DMS153 (cell line): ENCODE results near the gene RFFL.
A peak's percentile ranks its signal among the peaks of the same experiment; 100 is the strongest.

Experiments
- DNase-seq: peaks from one replicate; lab custom pipeline; 2025; lab: John Stamatoyannopoulos, UW

Gene RFFL

DNA sequence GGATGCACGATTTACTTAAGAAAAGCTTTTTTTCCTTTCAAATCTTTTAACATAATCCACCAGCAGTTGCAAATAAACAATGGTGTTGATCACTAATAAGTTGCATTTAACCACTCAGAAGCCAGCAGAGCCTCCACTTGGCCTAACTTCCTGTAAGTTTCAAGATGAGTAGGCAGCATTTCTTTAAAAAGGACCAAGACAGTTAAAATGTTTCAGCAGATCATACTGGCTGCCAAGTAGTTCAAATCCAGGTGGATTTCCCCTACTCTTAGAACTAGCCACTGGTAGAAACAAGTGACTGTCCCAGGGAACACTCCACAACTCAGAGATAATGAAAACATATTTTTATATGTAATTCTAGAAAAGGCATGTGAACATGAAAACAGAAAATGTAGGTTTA, 17.0 kb upstream of the RFFL start:
- DNase-seq = no peak

DNA sequence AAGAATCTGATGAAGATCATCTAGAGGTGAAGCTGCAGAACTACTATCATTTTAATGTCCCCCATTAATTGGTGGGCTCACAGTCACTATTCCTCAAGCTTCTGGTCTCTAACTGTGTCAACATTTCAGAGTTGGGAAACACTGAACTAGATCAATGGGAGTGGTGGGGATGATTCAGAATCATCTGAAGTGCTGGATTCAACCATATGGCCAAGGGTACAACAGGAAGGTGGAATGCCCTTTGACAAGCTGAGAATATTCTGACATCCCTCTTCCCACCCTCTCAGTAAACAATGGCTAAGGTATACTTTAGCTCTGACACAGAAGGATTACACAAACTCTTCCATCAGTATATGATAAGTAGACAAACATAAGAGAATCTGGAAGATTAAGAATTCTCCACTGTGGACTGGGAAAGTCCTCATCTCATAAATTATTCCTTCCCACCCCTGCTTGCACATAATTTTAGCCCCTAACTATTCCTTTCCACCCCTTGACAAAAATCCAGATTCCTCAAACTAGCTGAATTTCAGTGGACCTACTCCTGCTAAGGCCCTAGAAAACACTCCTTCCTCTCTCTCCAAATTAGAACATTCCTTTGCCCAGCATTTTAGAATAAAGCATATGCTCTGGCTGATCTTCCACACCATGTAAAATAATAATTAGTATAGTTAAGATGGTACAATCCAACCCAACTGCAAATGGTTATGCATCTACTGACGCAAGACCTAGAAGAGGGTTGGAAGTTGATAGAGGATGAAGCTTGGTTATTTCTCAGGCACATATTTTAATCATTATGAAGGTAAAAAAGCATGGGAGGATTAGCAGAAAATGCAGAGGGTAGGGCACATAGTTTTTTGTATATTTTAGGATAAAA, 16.3 kb upstream of the RFFL start:
- no peak for DNase-seq

DNA sequence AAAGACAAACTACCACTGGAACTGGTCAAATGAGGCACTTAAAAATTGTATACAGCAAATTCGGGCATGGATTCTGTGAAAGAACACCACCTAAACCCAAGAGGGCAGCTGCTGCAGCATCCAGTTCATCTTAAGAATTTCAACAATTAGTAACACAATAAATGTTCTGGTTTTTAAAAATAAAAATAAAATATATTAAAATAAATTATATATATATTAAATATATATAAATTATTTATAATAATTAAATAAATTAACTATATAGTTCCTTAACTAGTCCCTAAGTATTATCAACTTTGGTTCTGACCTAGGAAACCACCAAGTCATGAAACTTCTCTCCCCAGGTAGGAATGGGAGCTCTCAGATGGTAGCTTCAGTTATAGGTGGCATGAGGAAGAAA, 13.4 kb upstream of the RFFL start:
- no peak for DNase-seq

DNA sequence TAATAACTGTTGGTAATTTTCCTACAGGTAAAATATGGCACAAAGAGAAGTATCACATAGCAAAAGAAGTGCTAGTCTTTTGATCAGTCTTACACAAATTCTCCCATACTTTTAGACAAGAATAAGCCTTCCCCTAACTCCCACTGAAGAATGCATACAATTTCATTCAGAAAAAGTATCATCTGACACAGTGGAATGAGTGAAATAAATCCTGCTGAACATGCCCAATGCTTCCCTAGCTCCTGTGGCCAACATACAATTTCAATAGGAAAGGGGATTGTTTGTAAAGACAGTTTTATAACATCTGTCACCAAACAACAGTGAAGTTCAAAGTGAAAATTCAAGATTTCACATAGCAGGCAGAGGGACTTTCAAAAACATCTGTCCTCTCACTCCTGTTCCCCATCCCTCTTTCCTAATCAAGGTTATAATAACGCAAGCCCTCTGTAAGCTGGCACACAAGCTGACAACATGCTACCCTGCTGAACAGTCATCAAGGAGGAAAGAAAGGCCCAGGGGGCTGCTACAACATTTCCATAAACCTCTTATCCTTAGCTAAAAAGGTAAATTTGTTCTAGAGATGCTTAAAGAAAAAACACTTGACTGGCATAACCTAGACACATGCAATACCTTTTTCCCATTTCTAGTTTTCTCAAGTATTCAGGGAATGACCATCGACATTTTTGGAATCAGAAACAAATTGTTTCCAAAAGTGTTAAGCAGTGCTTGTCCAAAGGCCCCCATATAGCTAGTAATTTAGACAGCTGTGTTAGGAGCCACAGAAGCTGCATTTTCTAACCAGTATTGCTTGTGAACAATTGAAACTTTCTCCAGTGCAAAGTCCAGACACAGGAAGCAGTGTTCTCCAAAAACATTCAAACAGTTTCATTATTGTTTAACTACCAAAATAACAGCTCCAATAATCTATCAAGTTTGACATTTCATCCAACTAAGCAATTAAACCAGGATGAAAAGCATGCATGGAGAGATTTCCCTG, 11.5 kb upstream of the RFFL start:
- DNase-seq = no peak

DNA sequence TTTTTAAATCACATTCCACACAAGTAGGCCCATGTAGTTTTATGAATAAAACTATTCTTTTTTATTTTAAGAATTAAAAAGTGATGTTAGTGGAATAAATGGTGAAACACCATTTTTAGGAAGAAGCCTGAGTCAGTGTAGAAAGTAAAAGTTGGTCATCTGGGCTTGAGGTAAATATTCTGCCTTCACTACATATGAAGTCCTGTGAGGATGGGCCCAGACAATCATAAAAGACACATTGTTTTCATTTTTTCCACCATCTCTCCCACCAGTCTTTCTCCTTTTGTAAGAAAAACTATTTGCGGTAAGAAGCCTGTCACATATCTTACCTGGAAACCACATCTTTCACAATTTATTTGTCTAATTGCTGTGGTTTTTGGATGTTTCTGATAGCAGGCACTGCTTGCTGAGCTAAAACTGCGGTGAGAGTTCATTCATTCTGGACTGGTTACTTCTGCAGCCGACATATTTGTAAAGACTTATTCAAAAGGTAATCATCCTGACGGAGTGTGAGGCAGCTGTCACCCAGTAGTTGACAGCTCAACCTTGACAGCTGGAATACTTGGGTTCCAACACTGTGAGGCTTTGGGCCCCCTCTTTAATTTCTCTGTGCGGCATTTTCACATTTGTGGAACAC, 10.6 kb upstream of the RFFL start:
- DNase-seq = no peak

DNA sequence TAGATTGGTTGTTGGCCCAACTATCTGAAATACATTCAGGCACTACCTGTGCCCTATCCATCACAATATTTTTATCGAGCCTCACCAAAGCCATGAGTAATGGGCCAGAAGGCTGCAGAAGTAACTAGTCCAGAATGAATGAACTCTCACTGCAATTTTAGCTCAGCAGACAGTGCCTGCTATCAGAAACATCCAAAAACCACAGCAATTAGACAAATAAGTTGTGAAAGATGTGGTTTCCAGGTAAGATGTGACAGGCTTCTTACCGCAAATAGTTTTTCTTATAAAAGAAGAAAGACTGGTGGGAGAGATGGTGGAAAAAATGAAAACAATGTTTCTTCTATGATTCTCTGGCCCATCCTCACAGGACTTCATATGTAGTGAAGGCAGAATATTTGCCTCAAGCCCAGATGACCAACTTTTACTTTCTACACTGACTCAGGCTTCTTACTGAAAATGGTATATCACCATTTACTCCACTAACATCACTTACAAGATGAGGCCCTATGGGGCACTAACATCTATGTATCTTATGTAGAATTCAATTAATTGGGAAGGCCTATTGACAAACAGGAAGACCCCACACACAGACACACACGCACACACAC, 9.8 kb upstream of the RFFL start:
- no peak for DNase-seq

DNA sequence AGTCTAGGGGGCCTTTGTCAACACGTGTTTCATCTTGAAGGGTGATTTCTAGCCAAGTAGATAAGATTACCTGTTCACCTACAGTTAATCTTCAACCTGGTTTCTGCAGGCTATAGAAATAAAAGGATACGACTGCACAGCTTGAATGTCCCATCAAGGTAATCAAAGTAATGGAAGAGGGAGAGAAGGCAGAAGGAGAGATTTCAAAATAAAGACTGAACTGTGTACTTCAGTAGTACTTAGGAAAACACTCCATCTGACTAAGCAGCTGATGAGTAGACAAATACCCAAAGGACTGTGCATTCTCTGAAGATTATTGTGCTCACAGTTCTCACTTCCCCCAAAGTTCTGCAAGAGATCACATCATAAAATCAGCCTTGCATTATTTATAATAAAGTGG, 5.8 kb upstream of the RFFL start:
- DNase-seq = no peak

DNA sequence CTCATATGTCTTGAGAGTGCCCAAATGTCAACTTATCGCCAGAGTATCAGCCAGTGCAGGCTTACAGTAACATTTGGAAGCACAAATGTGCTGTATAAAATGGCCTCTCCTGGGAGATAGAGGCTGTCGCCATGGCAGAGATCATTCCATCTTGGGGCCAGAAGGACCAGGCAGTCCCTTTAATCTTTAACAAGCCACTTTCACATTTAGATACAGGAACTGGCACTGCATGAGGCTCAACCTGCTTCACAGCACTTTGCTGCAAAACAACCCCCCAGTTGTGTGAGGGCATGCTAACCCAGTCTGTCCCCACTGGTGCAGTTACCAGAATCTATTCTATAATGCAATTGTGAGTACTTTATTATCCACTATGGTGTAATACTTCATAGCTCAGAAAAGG, 4.7 kb upstream of the RFFL start:
- no peak for DNase-seq

DNA sequence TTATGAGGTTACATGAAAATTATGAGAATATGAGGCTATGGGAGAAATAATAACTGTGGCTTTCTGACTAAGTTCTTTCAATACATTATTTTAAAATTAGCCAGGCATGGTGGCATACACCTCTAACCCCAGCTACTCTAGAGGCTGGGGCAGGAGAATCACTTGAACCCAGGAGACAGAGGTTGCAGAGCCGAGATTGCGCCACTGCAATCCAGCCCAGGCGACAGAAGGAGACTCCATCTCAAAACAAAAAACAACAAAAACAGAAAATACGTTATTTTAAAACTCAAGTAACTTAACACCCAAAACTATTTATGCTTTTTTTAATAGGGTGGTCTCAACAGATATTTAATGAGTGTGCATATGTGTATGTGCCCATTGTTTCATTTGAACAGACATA, 2.4 kb upstream of the RFFL start:
- DNase-seq = no peak

DNA sequence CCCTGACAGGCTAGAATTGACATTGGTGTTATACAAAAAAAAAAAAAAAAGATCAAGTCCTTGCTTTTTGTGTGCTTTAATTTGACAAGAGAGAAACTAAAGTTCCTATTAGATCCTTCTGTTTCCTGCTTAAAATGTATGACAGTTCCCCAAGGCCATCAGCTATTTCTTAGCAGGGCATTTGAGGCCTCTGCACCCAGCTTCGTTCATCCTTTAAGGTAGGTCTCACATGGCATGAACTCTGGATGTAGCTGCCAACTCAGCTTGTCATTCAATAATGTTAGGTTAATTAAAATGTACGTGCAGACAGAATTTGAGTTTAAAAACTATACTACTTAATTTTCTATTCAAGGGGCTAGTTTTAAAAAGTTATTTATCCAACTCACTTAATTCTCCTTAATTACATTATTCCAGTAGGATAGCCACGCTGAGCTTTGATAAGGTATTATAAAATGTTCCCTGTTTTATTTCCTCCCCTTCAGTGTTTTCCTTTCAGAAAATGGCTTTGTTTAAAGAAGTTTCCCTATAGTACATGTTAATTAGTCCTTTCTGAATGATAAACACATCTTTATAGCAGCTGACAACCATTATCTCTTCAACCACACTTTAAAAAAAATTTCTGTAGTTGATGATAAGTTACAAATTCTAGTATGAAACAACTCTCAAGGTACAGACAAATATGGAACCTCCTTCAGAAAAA, 1.2 kb upstream of the RFFL start:
- no peak for DNase-seq

DNA sequence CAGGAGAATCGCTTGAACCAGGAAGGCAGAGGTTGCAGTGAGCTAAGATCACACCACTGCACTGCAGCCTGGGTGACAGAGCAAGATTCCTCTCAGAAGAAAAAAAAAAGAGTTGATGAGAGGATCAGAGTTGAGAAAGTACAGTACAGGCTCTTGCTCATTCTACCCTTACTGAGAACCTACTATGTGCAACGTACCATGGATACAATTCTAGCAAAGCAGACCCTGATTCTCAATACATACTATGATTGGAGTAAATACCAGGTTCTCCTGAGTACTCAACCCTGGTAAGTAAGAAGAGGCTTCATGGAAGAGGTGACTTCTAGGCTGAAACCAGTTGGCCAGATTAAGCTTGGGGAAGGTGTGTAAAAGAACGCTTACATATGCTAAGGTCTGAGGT, 1.2 kb downstream of the RFFL start:
- no peak for DNase-seq

DNA sequence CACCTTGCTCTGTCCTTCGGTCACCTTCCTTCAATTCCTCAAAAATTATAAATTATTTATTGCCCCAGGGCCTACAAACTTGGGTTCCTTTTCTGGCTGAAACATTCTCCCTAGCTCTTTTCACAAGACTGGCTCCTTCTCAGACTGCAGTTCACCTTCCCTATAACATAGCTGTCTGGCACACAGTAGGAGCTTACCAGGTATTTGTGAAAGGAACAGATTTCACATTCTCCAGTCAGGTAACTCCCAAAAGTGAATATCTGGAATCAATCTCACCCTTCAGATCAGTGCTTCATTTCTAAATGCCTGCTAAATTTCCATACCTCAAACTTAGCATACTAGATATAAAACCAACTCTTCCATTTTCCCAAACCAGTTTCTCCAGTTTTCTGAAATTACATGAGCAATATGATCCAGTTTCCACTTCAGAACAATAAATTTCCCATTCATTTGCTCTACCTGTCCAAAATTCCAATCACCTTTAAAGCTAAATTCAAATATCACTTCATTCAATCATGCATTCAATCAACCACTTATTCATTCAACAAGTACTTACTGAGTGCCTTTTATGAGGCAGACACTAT, 6.1 kb downstream of the RFFL start:
- no peak for DNase-seq

DNA sequence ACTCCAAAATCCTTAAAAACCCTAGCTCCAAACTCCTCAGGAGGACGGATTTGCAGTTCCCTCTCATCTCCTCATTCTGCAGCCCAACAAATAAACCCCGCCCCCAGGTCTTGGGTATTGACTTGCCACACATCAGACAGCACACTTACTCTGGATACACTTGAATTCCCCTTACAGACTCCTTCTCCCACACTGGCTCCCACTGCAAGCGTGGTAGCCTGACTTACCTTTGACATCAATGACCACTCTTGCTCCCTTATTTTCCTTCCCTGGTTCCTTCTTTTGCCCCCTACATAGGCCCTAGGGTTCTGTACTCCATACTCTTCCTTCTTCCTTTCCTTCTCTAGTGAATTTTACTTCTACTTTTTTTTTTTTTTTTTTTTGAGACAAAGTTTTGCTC, 7.5 kb downstream of the RFFL start:
- no peak for DNase-seq

DNA sequence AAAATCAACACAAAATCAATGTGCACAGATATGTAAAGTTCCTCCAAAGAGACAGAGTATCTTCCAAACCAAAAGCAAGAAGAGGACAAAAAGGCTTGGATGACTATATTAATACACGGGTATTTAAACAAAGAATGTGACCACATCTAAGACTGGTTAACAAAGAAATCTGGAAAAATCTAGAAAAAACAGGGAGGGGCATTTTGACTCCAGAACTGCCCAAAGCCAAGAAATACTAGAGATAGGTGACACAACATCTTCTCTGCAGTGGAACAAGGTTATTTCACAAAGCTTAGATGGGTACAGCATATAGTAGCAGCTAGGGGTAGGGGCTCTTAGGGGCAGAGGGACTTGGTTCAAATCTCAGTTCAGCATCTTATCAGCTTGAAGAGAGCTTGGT, 10.3 kb downstream of the RFFL start:
- no peak for DNase-seq

DNA sequence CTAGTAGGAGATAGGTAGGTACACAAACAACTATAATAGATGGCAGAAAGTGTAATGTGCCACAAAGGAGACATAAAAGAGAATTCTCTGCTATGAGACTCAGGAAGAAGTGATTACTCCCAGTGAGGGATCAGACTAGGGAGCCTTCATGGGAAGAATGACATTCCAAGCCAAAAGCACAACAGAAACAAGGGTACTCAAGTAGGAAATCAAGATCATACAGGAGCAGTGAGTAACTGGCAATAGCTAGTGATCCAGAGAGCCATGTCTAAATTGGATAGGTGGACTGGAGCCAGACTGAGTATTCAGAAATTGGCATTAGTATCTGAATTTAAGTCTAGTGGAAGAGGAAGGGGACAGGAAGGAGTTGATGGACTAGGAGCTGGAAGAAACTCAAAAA, 10.7 kb downstream of the RFFL start:
- DNase-seq = no peak

DNA sequence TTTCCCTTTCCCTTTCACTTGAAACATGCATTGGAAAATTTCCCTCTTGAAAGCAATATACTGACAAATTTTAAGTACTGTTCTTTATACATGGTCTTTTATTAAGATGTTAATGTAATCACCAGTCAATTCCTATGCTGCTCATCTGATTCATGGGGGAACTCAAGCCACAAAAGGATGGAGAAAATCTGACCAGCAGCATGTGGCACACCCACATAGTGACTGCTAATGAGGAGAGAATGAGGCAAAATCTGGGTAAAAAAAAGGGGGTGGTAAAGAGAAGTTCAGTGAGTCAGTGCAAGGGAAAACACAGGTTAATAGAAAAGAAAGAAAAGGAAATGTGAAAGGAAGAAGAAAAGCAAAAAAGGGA, 11.3 kb downstream of the RFFL start:
- DNase-seq = no peak

DNA sequence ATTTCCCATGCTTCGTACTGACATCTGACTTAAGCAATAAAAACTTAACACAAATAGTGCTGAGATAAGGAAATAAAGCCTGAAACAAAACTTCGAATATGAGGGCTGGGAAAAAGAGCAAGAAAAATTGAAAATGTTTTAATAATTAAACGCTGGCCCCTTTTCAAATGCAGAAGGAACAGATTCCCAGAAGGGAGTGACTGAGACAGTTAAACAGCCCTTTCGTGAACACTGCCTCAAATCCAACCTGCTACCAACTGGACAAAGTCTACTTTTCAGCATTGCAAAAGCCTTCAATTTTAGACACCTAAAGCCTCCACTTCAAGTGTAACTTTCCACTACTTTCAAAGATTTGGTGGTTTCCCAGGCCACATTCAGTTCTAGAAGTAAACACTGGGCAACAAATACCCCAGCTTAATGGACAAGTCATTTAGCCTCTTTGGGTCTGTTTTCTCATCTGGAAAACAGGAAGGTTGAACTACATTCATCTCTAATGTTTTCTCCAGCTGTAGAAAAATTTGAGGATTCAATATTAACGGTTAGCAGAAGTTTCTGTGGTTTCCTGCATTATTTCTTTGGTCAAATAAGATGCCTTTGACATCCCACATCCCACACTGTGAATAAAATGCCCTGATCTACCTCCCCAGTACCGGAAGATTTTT, 11.8 kb downstream of the RFFL start:
- no peak for DNase-seq

DNA sequence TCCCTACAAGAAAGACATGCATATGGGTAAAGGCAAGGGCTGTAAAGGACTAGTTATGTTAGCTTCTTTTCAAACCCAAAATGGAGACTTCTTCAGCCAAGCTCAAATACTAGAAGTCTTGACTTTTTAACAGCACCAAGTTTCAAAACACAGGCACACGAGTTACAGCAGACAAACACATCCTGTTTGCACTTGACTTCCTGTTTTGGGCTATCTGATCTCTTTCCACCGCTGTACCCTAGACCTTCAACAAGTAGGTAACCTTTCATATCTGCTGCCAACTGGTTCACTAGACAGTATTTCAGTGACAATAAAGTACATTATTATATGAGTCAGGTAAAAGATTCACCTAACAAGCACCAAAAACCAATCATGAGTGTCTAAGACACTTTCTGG, 12.3 kb downstream of the RFFL start:
- peak; percentile 29 for DNase-seq

DNA sequence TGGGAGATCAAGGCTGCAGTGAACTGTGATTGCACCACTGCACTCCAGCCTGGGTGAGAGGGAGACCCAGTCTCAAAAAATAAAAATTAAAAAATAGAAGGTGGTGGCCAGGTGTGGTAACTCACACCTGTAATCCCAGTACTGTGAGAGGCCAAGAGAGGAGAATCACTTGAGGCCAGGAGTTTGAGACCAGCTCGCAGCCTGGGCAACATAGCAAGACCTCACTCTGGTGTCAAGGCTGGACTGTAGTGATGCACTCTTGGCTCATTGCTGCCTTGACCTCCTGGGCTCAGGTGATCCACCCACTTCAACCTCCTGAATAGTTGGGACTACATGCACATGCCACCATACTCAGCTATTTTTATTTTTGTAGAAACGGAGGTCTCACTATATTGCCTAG, 13.3 kb downstream of the RFFL start:
- no peak for DNase-seq

DNA sequence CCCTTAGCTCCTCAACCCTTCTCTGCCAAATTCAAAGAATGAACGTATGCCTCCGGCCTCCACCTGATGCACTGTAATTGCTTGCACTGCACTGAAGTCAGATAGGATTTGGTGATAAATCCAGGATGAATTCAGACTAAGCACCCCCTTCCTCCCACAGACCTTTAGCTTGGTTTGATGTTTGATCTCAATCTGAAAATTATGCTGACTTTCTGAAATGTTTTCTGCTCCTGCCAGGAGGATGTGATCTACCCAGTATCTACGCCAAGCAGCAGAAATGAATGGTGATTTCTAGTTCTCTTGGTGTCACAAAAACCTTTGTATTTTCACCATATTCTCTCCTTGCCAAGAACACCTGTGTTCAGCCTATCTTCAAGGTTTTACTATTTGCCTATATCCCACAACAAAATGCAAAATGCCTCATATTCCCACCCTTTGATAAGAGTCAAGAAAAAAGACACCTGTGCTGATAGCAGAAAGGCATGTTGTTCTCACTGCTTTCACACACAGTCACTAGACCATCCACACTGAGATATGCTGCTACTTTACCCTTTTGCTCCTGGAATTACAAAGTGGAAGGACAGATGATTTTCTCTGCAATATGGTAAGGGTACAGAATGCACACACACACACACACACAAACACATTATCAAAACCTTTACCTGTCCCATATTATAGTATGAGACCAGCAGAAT, 14.7 kb downstream of the RFFL start:
- DNase-seq = no peak
